ENCODE data around the gene PF4V1.

Gene PF4V1

DNA sequence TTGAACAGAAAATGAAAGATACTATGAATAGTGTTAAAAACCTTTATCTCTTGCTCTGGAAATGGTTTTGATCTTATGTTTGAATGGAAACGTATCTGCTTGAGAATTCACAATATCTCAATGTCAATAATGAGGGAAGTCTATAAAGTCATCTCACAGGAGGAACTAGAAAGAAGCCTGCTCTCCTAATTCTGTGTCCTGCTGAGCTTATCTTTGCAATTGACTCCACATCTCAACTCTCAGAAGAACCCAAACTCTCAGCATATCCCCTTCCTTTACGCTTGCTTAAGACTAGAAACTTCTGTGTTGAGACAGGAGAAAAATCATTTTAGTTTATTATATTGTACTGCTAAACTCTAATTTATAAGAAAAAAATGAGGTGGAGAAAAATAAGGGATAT is 8.3 kb upstream of the PF4V1 start:
- TF ChIP-seq, protein P1, sequence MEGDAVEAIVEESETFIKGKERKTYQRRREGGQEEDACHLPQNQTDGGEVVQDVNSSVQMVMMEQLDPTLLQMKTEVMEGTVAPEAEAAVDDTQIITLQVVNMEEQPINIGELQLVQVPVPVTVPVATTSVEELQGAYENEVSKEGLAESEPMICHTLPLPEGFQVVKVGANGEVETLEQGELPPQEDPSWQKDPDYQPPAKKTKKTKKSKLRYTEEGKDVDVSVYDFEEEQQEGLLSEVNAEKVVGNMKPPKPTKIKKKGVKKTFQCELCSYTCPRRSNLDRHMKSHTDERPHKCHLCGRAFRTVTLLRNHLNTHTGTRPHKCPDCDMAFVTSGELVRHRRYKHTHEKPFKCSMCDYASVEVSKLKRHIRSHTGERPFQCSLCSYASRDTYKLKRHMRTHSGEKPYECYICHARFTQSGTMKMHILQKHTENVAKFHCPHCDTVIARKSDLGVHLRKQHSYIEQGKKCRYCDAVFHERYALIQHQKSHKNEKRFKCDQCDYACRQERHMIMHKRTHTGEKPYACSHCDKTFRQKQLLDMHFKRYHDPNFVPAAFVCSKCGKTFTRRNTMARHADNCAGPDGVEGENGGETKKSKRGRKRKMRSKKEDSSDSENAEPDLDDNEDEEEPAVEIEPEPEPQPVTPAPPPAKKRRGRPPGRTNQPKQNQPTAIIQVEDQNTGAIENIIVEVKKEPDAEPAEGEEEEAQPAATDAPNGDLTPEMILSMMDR (IDR thresholded peaks at IDR 0.05; ENCODE audit: extremely low read depth, missing control alignments): no peak
- no peak for DNase-seq (ENCODE audit: low spot score)

DNA sequence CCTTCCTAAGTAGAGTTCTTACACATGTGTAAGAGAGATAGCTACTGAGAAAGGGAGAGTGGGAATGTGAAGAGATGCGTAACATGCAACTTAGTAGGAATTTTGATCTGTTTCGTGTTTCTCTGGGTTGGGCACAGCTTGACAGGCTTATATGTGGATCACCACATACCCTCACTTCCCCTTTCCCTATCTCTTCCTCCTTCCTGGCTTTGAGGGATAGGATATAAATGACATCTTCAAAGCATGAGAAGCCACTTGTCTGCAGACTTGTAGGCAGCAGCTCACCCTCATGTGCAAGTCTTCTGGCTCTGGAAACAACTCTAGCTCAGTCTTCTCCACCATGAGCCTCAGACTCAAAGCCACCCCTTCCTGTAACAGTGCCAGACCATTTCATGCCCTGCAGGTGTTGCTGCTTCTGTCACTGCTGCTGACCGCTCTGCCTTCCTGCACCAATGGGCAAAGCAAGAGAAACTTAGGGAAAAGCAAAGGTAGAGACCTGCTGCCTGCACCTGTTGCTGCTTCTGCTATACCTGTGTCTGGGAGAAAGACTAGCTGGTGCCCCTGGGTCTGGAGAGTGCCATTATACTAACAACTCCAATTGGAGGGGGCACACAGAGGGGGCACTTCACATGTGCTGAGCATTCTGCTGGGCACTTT is 5.4 kb upstream of the PF4V1 start:
- no peak for DNase-seq (ENCODE audit: low spot score)
- TF ChIP-seq, protein P1 (IDR thresholded peaks at IDR 0.05; ENCODE audit: extremely low read depth, missing control alignments): no peak

- DNase-seq (ENCODE audit: low spot score): no peak
- TF ChIP-seq, protein P1 (IDR thresholded peaks at IDR 0.05; ENCODE audit: extremely low read depth, missing control alignments): no peak
Measured at GRCh38 chr4:73848183-73848777, 4.8 kb upstream of the PF4V1 start.

DNA sequence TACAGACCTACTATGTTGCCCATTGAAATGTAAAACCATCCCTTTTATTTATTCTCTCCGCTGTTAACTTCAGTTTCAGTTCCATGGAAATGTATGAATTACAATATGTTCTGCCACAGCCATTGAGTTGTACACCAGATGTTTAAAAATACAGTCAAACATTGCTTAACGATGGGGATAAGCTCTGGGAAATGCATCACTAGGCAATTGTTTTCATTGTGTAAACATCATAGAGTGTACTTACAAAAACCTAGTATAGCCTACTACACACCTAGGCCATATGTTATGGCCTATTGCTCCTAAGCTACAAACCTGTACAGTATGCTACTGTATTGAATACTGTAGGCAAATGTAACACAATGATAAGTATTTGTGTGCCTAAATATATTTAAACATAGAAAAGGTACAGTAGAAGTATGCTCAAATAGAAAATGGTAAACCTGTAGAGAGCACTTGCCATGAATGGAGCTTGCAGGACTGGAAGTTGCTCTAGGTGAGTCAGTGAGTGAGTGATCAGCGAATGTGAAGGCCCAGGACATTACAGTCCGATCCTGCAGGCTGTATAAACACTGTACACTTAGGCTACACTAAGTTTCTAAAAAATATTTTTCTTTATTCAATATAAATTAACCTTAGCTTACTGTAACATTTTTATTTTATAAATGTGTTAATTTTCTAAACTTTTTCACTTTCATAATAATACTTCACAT is 2.7 kb upstream of the PF4V1 start:
- DNase-seq (ENCODE audit: low spot score): no peak
- TF ChIP-seq, protein P1 (IDR thresholded peaks at IDR 0.05; ENCODE audit: extremely low read depth, missing control alignments): no peak

DNA sequence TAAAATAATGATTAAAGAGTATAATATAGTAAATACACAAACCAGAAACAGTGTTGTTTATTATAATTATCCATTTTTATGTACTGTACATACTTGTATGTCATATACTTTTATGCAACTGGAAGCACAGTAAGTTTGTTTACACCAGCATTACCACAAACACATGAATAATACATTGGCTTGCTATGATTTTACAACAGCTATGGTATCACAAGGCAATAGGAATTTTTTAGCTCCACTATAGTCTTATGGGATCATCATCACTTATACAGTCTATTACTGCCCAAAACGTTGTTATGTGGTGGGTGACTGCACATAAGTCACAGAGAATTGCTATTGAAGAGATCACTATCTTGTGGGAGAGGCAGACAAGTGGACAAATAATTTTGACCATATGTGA is 1.8 kb upstream of the PF4V1 start:
- TF ChIP-seq, protein P1 (IDR thresholded peaks at IDR 0.05; ENCODE audit: extremely low read depth, missing control alignments): no peak
- DNase-seq (ENCODE audit: low spot score): no peak

DNA sequence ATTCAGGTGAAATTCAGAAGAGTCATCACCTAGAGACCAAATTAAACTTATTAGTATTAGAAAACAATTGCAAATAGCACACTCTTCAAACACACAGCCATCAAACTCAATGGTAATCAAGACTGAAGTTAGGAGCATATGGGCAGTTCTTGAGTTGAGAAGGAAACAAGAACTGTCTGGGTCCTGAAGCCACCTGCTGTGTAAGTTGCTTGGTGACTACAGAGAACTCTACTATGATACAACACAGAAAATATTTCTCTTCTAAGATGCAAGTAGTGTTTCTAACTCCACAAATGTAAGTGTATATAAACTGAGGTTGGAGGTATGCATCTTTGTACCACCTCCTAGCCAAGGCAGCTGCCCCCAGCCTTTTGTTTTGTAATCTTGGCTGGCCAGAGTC is 325 bp upstream of the PF4V1 start:
- TF ChIP-seq, protein P1 (IDR thresholded peaks at IDR 0.05; ENCODE audit: extremely low read depth, missing control alignments): no peak
- DNase-seq (ENCODE audit: low spot score): no peak

Data from GM20000 (cell line).